Right lobe of liver (tissue), 6 donors: ENCODE results near the gene IRX4. TPM values are rescaled to one million over a fixed set of nuclear protein-coding genes. Genes with fewer than 3 reads are reported as not detected.
A peak's percentile ranks its signal among the peaks of the same experiment; 100 is the strongest.

Source experiments
- ATAC-seq, 4 donors: fragments of 200-7000 bp; cut with Tn5 transposase; one replicate each; pipeline ENCODE4 v1.9.1; 2020; ENCODE audit warnings: mild to moderate bottlenecking in 4 of 4, moderate library complexity in 4 of 4
- DNase-seq, 3 donors: peaks; one replicate each; pipeline ENCODE4 v3.0.0-alpha.2; 2020
- H3K27ac ChIP-seq, 3 donors: fragments of 200-600 bp; one replicate each; pipeline ENCODE4 v1.8.0; 2022
- H3K27me3 ChIP-seq, 2 donors: fragments of 200-600 bp; one replicate each; pipeline ENCODE4 v1.8.0; 2022
- H3K36me3 ChIP-seq, 4 donors: fragments of 200-600 bp; sonication (generic) in 1 of 4; one replicate each; pipeline versions ENCODE4 v1.5.1 to v1.8.0; 2017 to 2022; ENCODE audit warnings: control low read depth in 1 of 4
- H3K4me1 ChIP-seq, 4 donors: fragments of 200-600 bp; sonication (generic) in 1 of 4; one replicate each; pipeline versions ENCODE4 v1.5.1 to v1.8.0; 2017 to 2022; ENCODE audit warnings: control low read depth in 1 of 4
- H3K4me3 ChIP-seq, 3 donors: fragments of 200-600 bp; one replicate each; pipeline ENCODE4 v1.8.0; 2022
- H3K9me3 ChIP-seq, 4 donors: fragments of 200-600 bp; sonication (generic) in 1 of 4; one replicate each; pipeline versions ENCODE4 v1.5.1 to v1.8.0; 2017 to 2022; ENCODE audit warnings: control low read depth in 1 of 4
- POLR2A ChIP-seq: fragments of 450-650 bp; IDR thresholded peaks from one replicate; pipeline ENCODE4 v1.6.1; 2017; ENCODE audit warnings: antibody characterized with exemption, mild to moderate bottlenecking
- WGBS: methylation state at CpG from one replicate; pipeline ENCODE4 v1.1.6; 2018; ENCODE audit warnings: low coverage, low lambda C conversion rate; ENCODE audit not compliant: insufficient coverage; ENCODE audit errors: missing lambda C conversion rate; 5-methylcytosine and 5-hydroxymethylcytosine counted together
- intact Hi-C, 2 donors: fragments of 100-400 bp; cut with DNase I; formaldehyde crosslinking; loops; one replicate each; pipeline versions ENCODE4 v1.11.2 to v1.14.1; 2022
- total RNA-seq, 6 experiments: library from RNA; depleted of rRNA in 2 of 6; stranded (reverse); fragments of >200 nt in 2 of 6; fragmentation: NEBNext Ultra II Directional in 3 of 6; extraction: Animal tissue kit (Norgen Biotek cat#: 25700) in 3 of 6; gene quantifications; one replicate each; pipeline versions ENCODE4 v1.1.0 to v1.2.4, GENCODE V29; 2016 to 2023
- TF ChIP-seq, protein P1 (sequence below), 4 donors: fragments of 200-600 bp in 3 of 4; fragments of 450-650 bp in 1 of 4; IDR thresholded peaks; one replicate each; pipeline versions ENCODE4 v1.5.1 to v1.8.0; 2016 to 2022; ENCODE audit warnings: antibody characterized with exemption in 4 of 4, mild to moderate bottlenecking in 2 of 4
- donor health status: DM: no; HTN: yes; CAD: no.
- donor health status: DM: no; HTN: no; CAD: no.
- donor health status: DM: no; HTN: no; CAD: no.
- donor health status: DM: no; HTN: yes; CAD: no.
- donor health status: DM: no; HTN: yes; CAD: no.

IRX4 gene
- total RNA-seq, 6 experiments from 2014 or later: not detected

DNA sequence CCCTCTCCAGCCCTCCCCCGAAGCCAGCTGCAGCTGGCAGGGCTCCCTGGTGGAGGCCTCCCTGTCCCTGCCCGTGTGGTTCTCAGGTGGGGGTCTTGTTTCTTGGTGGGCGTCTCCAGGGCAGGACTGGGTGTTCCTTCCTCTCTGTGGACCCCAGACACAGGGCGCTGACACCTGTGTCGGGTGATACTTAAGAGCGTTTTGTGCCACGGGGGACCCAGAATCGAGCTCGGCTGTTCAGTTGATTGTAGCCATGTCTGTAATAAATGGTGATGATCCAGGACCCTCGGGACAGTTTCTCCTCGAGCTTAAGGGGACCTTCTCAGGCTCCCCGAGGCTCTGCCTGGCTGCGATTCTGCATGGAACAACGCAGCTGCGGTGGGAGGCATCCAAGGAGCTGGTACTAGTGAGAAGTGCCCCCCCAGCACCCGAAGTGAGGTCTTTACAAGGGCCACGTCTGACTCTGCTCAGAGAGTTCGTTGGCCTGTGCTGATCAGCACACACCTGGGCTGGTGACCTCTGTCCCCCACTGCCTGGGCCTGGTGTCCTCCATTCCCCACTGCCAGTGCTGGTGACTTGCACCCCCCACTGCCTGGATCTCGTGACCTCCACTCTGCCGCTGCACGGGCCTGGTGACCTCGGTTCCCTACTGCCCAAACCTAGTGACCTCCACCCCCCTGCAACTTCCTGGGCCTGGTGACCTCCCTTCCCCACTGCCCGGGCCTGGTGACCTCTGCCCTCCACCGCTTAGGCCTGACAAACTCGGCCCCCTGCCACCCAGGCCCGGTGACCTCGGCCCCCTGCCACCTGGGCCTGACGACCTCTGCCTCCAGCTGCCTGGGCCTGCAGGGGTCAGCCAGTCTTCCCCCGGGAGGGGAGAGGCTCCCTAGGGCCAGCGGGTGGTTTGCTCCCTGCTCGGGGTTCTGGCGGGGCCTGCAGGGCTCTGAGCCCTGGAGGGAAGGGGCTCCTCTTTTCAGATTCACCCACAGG, 45.5 kb downstream of the IRX4 start:
- 13% methylated on average over 3 of the region's 32 CpGs for WGBS
- Histone ChIP-seq H3K4me1 (no peaks in the 10 kb centered on the region), H3K27me3 (no peaks in the 10 kb centered on the region), H3K27ac (no peak overlapping the region), H3K4me3 (no peak overlapping the region), H3K36me3 (no peaks in the 10 kb centered on the region), H3K9me3 (no peaks in the 10 kb centered on the region)
- DNase-seq (peak in 1 of 3 donors; percentile 62), ATAC-seq (peak in 2 of 4 donors; percentile 5 to 69)
- intact Hi-C loops: no loop called here
- no peak for TF ChIP-seq POLR2A
- TF ChIP-seq, protein P1, sequence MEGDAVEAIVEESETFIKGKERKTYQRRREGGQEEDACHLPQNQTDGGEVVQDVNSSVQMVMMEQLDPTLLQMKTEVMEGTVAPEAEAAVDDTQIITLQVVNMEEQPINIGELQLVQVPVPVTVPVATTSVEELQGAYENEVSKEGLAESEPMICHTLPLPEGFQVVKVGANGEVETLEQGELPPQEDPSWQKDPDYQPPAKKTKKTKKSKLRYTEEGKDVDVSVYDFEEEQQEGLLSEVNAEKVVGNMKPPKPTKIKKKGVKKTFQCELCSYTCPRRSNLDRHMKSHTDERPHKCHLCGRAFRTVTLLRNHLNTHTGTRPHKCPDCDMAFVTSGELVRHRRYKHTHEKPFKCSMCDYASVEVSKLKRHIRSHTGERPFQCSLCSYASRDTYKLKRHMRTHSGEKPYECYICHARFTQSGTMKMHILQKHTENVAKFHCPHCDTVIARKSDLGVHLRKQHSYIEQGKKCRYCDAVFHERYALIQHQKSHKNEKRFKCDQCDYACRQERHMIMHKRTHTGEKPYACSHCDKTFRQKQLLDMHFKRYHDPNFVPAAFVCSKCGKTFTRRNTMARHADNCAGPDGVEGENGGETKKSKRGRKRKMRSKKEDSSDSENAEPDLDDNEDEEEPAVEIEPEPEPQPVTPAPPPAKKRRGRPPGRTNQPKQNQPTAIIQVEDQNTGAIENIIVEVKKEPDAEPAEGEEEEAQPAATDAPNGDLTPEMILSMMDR (IDR thresholded peaks at IDR 0.05): no peak

DNA sequence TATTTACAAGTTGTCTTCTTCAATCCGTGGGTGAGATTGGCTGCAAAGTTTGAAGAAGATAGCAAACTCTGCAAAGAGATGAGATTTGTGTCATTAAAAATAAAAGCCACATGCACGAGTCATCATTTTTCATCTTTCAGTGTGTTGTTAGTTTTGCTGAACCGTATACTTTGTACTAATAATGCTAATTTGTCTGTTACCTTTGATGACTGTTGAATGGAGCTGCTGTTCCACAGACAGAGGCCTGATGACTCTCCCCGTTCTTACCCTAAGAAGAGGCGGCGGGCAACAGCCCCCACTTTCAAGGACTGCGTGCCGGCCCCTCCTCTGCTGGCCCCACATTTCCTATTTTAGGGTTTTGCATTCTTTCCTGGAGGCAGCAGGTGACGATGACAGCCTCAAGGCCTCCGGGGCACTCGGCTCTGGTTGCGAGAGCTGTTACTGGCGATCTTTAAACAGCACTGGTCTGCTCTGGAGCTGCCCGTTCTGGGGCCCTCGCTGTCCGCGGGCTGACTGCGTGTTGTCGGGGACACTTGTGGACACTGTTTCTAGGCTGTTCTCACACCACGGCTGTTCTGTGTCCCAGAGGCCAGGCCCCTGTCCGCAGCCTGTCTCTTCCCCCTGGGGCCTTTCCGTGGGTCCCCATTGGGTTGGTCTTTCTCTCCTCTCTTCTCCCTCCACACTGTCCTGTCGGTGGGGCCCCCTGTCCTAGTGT, 46.4 kb downstream of the IRX4 start:
- 54% methylated on average over 14 of the region's 23 CpGs for WGBS
- TF ChIP-seq, protein P1 (IDR thresholded peaks at IDR 0.05): no peak
- TF ChIP-seq POLR2A: no peak
- Histone ChIP-seq H3K4me3 (no peak overlapping the region), H3K4me1 (no peaks in the 10 kb centered on the region), H3K36me3 (no peaks in the 10 kb centered on the region), H3K9me3 (no peaks in the 10 kb centered on the region), H3K27me3 (no peaks in the 10 kb centered on the region), H3K27ac (no peak overlapping the region)
- intact Hi-C loops: no loop called here
- ATAC-seq (no peak), DNase-seq (peak in 1 of 3 donors; percentile 15)

DNA sequence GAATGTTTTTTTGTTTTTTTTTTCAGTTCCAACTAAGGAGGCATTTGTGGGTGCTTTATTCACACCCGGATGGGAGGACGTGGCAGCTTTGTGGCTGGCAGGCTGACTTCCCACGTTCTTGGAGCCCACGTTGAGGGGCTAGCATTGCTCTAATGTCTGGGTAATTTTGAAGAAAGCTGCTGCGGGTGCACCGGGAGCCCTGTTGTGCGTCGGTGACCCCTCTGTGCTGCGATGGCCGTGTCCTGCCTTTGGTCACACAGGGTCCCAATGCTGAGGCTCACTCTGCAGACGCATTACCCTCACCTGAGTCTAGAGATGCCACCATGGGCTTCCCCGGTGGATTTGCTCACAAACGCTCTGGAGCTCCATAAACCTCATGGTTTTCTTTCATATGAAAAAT, 47.3 kb downstream of the IRX4 start:
- no peaks in the 10 kb centered on the region for H3K27me3 ChIP-seq

DNA sequence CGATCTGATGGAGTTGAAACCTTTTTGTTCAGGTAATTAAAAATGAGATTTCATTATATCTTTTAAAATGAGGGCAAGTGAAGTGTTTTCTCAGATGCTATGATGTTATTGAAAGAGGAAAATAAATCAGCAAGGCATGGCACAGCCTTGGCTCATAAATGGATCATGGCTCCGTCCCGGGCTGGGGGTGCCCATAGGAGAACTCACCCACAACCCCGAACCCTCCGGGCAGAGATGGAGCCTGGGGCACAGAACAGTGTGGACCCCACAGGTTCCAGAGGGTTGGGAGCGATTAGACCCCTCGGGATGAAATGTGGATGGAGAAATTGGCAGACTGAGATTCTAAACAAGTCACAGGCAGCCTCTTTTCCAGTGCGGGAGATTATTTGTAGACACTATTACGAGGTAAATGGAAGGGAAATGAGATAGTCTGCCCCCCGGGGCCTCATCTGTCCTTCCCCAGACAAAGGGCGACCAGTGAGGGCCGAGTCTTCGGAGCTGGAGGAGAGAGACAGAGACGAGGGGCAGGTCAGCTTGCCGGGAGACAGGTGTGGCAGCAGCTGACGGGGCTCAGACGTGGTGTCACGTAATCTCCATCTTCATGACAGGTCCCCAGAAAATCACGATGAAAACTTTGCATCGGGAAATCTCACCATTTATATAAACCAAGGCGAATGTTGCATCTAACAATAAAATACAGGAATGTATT, 47.9 kb downstream of the IRX4 start:
- intact Hi-C loops: no loop called here
- DNase-seq (no peak), ATAC-seq (no peak)
- Histone ChIP-seq H3K36me3 (no peaks in the 10 kb centered on the region), H3K9me3 (no peaks in the 10 kb centered on the region), H3K4me1 (no peaks in the 10 kb centered on the region), H3K4me3 (no peak overlapping the region), H3K27me3 (no peaks in the 10 kb centered on the region), H3K27ac (no peak overlapping the region)
- 36% methylated on average over 17 of the region's 21 CpGs for WGBS
- TF ChIP-seq, protein P1 (IDR thresholded peaks at IDR 0.05): no peak
- no peak for TF ChIP-seq POLR2A

More for the DNA sequence above, 47.3 kb downstream of the IRX4 start:
- no peak overlapping the region for H3K4me3 ChIP-seq
- WGBS: 55% methylated on average over 5 of the region's 13 CpGs
- no peaks in the 10 kb centered on the region for H3K4me1 ChIP-seq
- no peaks in the 10 kb centered on the region for H3K9me3 ChIP-seq
- DNase-seq (no peak), ATAC-seq (no peak)
- no peak overlapping the region for H3K27ac ChIP-seq
- no peaks in the 10 kb centered on the region for H3K36me3 ChIP-seq
- TF ChIP-seq POLR2A: no peak
- TF ChIP-seq, protein P1 (IDR thresholded peaks at IDR 0.05): no peak
- intact Hi-C loops: no loop called here
